GM12891 (cell line): ENCODE data around the gene ITSN1.

Experiments
- PAX5 ChIP-seq: IDR thresholded peaks from 2 replicates; pipeline ENCODE4 v1.6.1; 2011; ENCODE audit warnings: low read length, moderate library complexity, mild to moderate bottlenecking; ENCODE audit not compliant: insufficient read depth, severe bottlenecking
- POLR2A ChIP-seq: IDR thresholded peaks from 2 replicates; pipeline ENCODE4 v1.6.1; 2011; ENCODE audit warnings: low read depth, low read length, control low read depth
- POLR2AphosphoS5 ChIP-seq: IDR thresholded peaks from 2 replicates; pipeline ENCODE4 v1.6.1; 2011; ENCODE audit warnings: low read depth, low read length, control low read depth
- POU2F2 ChIP-seq: IDR thresholded peaks from 2 replicates; pipeline ENCODE4 v1.6.1; 2011; ENCODE audit warnings: low read depth, mild to moderate bottlenecking, control low read depth, low read length, moderate library complexity
- SPI1 ChIP-seq: IDR thresholded peaks from 2 replicates; pipeline ENCODE4 v1.6.1; 2011; ENCODE audit warnings: low read depth, low read length, control low read depth
- TAF1 ChIP-seq: IDR thresholded peaks from 2 replicates; pipeline ENCODE4 v1.6.1; 2011; ENCODE audit warnings: low read depth, low read length, control low read depth

GRCh38 chr21:33642027-33642895, at the start of gene ITSN1:
- no peak for TF ChIP-seq TAF1
- TF ChIP-seq POLR2A = no peak
- TF ChIP-seq POLR2AphosphoS5 = no peak
- no peak for TF ChIP-seq SPI1
- TF ChIP-seq PAX5 = no peak
- TF ChIP-seq POU2F2 = no peak; the same call in 1 of the 2 replicates
